Neutrophil (primary cell): ENCODE data around the gene IL1R2.

Experiments
- H3K27ac ChIP-seq: fragments of 200-600 bp; sonication (generic); 2 replicates; pipeline ENCODE4 v1.5.1; 2016; ENCODE audit warnings: mild to moderate bottlenecking, moderate library complexity
- H3K27me3 ChIP-seq: fragments of 200-600 bp; sonication (generic); 2 replicates; pipeline ENCODE4 v1.6.0; 2016; ENCODE audit warnings: mild to moderate bottlenecking
- H3K36me3 ChIP-seq: fragments of 200-600 bp; sonication (generic); 2 replicates; pipeline ENCODE4 v1.5.1; 2017
- H3K4me1 ChIP-seq, 2 experiments: fragments of 200-600 bp in 1 of 2; sonication (generic) in 1 of 2; 1 replicate in 1 of 2; 2 replicates in 1 of 2; pipeline versions ENCODE4 v1.5.1 to v1.6.1; 2013 to 2016; ENCODE audit warnings: low read depth in 1 of 2, low read length in 1 of 2, mild to moderate bottlenecking in 1 of 2, moderate library complexity in 1 of 2; ENCODE audit not compliant: control insufficient read depth in 1 of 2, insufficient read depth in 1 of 2
- H3K4me3 ChIP-seq, 2 experiments: fragments of 200-600 bp in 1 of 2; sonication (generic) in 1 of 2; 1 replicate in 1 of 2; 2 replicates in 1 of 2; pipeline ENCODE4 v1.5.1; 2013 to 2016; ENCODE audit warnings: low read depth in 1 of 2, low read length in 1 of 2, mild to moderate bottlenecking in 1 of 2, moderate library complexity in 1 of 2
- H3K9me3 ChIP-seq: fragments of 200-600 bp; sonication (generic); 2 replicates; pipeline ENCODE4 v1.5.1; 2016
- CTCF ChIP-seq: fragments of 200-600 bp; sonication (generic); IDR thresholded peaks from 2 replicates; pipeline ENCODE4 v1.5.1; 2016; ENCODE audit warnings: antibody characterized with exemption

Gene IL1R2

GRCh38 chr2:102053096-102053495 is 61.3 kb downstream of the IL1R2 start:
- no peak for TF ChIP-seq CTCF
- no peaks in the 10 kb centered on the region for H3K27me3 ChIP-seq
- peak overlapping the region; percentile 73 for H3K27ac ChIP-seq
- peak overlapping the region in 1 of 2 experiments; percentile 22 for H3K4me3 ChIP-seq
- H3K36me3 ChIP-seq: peaks cover 4% of the 10 kb centered on the region
- H3K9me3 ChIP-seq: no peaks in the 10 kb centered on the region
- peaks cover 38 to 42% of the 10 kb centered on the region in 2 experiments for H3K4me1 ChIP-seq

- H3K4me1 ChIP-seq: peaks cover 33% of the 10 kb centered on the region in 2 experiments
- TF ChIP-seq CTCF: no peak
- H3K4me3 ChIP-seq: no peak overlapping the region
- no peaks in the 10 kb centered on the region for H3K27me3 ChIP-seq
- H3K27ac ChIP-seq: no peak overlapping the region
- peaks cover 12% of the 10 kb centered on the region for H3K36me3 ChIP-seq
- H3K9me3 ChIP-seq: no peaks in the 10 kb centered on the region
Measured at GRCh38 chr2:102055346-102055990, 63.7 kb downstream of the IL1R2 start.

- Histone ChIP-seq H3K9me3 (no peaks in the 10 kb centered on the region), H3K27ac (no peak overlapping the region), H3K27me3 (no peaks in the 10 kb centered on the region), H3K4me3 (no peak overlapping the region), H3K36me3 (peaks cover 12% of the 10 kb centered on the region), H3K4me1 (peaks cover 26 to 27% of the 10 kb centered on the region in 2 experiments)
- TF ChIP-seq CTCF: no peak
Measured at GRCh38 chr2:102056079-102056581, 64.4 kb downstream of the IL1R2 start.

- Histone ChIP-seq H3K27ac (no peak overlapping the region), H3K9me3 (no peaks in the 10 kb centered on the region), H3K4me3 (no peak overlapping the region), H3K27me3 (no peaks in the 10 kb centered on the region), H3K36me3 (peaks cover 12% of the 10 kb centered on the region), H3K4me1 (peaks cover 11% of the 10 kb centered on the region in 2 experiments)
- TF ChIP-seq CTCF: no peak
Measured at GRCh38 chr2:102057502-102058292, 65.9 kb downstream of the IL1R2 start.

- no peaks in the 10 kb centered on the region for H3K27me3 ChIP-seq
- peaks cover 6 to 7% of the 10 kb centered on the region in 2 experiments for H3K4me1 ChIP-seq
- no peaks in the 10 kb centered on the region for H3K9me3 ChIP-seq
- H3K36me3 ChIP-seq: peaks cover 12% of the 10 kb centered on the region
- H3K27ac ChIP-seq: no peak overlapping the region
- no peak for TF ChIP-seq CTCF
- H3K4me3 ChIP-seq: no peak overlapping the region
Measured at GRCh38 chr2:102058293-102058833, 66.6 kb downstream of the IL1R2 start.
